GM10266 (cell line): Measurements from ENCODE around the gene CYP46A1.

Experiments
- DNase-seq: peaks from one replicate; pipeline ENCODE4 v3.0.0; 2012; ENCODE audit errors: extremely low spot score
- TF ChIP-seq, protein P1 (sequence below): IDR thresholded peaks from 2 replicates; pipeline ENCODE4 v1.5.1; 2012; ENCODE audit warnings: mild to moderate bottlenecking, low read depth; ENCODE audit not compliant: control insufficient read depth, insufficient read depth; ENCODE audit errors: missing control alignments

Gene CYP46A1

DNA sequence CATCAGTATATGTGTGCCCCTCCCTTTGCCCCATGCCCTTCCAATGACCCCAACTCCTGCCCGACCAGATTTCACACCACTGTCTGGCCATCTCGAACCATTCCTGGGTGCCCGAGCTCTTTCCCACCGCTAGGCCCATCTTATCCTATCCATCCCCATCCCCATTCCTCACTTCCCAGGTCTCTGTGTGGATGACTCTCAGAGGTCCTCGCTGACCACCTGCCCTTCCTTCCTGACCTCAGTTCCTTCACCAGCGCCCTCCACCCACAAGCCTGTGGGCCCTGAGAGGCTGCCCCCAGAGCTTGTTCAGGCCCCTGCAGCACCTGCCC, 49.1 kb downstream of the CYP46A1 start:
- DNase-seq = no peak
- TF ChIP-seq, protein P1, sequence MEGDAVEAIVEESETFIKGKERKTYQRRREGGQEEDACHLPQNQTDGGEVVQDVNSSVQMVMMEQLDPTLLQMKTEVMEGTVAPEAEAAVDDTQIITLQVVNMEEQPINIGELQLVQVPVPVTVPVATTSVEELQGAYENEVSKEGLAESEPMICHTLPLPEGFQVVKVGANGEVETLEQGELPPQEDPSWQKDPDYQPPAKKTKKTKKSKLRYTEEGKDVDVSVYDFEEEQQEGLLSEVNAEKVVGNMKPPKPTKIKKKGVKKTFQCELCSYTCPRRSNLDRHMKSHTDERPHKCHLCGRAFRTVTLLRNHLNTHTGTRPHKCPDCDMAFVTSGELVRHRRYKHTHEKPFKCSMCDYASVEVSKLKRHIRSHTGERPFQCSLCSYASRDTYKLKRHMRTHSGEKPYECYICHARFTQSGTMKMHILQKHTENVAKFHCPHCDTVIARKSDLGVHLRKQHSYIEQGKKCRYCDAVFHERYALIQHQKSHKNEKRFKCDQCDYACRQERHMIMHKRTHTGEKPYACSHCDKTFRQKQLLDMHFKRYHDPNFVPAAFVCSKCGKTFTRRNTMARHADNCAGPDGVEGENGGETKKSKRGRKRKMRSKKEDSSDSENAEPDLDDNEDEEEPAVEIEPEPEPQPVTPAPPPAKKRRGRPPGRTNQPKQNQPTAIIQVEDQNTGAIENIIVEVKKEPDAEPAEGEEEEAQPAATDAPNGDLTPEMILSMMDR = no peak

DNA sequence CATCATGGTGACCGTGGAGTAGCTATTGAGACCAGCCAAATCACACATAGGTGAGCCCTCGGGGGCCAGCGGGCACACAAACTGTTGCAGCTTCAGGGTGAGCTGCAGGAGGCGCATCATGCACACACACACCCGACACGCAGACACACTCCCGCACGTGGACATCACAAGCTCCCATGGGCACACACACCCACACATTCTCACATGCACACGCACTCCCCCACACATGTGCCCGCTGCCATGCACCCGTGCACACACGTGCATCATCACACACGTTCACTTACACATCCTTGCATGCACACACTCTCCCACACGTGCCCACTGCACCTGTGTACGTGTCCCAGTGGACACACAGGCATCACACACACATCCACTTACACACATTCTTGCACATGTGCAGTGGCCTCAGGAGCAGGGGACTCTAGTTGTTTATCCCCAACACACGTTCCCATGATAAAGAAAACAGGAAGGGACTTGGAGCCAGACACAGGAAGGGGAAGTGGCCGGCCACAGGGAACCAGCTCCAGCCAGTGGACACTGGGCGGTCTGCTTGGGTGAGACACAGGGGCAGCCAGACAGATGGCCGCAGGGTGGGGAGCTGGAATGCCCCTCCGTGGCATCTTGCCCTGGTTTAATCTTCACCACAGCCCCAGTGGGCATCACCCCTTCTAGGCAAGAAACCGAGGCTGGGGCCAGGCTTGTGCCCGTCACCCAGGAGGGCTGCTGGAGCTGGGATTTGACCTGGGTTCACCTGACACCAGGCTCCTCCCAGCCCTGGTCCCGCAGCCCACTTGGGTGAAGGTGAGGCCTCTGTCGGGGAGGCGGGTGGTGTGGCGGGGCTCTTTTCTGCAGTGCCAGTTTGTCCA, 49.7 kb downstream of the CYP46A1 start:
- TF ChIP-seq, protein P1 = no peak
- no peak for DNase-seq

DNA sequence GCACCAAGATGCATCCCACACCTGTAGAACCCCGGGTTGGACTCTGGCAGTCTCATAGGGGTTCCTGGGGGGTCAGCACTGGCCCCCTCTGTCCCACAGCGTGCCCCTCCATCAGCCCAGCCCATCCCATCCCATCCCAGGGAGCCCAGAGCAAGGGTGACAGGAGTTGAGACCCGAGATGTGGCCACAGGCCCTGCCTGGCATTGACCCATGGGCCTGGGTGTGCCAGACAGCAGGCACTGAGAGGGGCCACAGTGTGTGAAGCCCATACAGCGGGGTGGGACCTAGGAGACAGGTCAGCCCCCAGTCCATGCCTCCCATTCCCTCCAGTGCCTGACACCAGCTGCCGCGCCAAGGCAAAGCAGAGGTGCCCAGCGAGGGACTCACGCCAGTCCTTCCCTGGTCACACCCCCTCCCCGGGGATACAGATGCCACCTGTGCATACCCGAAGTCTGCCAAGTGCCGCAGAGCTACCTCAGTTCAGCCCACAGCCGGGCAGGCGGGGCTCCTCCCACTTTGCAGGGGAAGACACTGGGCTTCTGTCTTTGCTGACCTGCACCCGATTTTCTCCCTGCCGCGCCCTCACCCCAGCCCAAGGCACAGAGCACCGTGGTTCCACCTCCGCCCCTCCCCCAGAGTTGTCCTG, 50.4 kb downstream of the CYP46A1 start:
- TF ChIP-seq, protein P1 = no peak
- DNase-seq = no peak

DNA sequence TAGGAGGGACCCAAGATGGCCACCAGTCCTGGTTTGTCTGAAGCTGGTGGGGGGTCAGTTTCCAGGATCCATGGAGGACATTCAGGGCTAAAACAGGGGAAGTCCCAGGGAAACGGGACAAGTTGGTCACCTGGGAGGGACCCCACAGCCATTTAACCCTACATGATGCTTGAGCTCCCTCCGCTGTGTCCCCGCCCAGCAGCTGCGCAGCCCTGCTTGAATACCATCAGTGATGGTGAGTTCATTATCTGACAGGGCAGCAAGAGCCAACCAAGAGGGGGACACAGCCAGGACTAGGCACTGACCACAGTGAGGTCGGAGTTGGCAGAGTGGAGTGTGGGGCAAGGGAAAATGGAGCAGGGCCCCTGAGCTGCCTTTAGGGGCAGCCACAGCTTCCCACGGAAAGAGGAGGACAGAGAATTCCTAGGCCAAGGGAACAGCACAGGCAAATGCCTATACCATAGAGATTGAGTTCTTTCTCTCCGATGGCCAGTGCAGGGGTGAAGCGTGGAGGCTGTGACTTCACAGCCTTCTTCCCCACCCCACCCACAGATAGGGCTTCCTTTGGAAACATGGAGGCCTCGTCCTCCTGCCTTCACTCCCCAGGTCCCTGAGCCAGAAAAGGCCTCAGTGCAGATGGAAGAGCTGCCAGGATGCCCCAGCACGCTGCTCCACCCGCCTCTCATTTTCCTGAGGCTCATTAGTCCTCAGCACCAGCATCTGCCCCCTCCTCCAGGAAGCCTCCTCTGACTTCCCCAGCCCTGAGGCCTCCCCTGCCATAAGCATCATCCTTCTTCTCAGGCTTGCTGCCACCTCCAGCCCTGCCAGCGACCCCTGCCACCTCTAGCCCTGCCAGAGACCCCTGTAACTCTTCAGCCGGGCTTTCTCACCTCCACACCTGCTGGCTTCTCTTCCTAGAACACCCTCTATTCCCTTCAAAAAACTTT, 51.4 kb downstream of the CYP46A1 start:
- TF ChIP-seq, protein P1 = no peak

DNA sequence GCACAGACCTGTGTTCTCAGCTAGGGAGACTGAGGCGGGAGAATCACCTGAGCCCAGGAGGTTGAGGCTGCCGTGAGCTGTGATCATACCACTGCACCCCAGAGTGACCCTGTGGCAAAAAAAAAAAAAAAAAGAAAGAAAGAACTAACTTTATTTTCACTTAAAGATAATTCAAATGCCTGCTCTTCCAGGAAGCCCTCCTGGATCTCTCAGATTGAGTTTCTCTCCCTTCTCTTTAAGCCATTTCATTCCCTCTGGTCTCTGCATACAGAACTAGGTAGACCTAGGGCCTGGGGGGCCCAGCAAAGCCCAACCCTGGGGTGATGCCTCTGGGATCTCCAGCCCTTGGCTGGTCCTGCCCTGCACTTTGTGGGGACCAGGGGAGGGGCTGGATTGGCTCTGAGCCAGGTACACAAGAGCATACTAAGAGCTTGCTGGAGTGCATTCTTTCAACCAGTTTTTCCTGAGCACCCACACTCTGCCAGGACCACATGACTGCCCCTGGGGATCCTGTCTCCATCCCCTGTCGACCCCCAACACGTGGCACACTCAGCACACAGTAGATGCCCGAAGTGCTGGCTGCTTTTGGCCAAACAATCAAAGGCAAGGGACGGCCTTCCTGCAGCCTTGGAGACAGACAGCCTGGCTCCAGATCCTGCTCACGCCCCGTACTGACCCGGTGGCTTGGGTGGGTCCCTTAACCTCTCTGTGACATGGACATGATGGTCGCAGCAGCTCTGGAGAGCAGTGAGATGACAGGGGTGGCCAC, 52.7 kb downstream of the CYP46A1 start:
- TF ChIP-seq, protein P1 = no peak
- no peak for DNase-seq

More for the DNA sequence above, 51.4 kb downstream of the CYP46A1 start:
- no peak for DNase-seq

GRCh38 chr14:99737451-99737951, 53.4 kb downstream of the CYP46A1 start:
- DNase-seq = no peak
- TF ChIP-seq, protein P1 = no peak
